HFFc6 (cell line): ENCODE results near the gene LRRC42. TPM values are rescaled to one million over a fixed set of nuclear protein-coding genes. Genes with fewer than 3 reads are reported as not detected.

Experiments used
- DNase-seq: peaks from one replicate; pipeline ENCODE4 v3.0.0-alpha.2; 2018
- H3K27ac Mint-ChIP-seq: 2 replicates; pipeline ENCODE4 v1.8.0; 2020; ENCODE audit warnings: mild to moderate bottlenecking, mixed read lengths
- H3K27me3 Mint-ChIP-seq: 2 replicates; pipeline ENCODE4 v1.8.0; 2021; ENCODE audit warnings: mild to moderate bottlenecking, moderate library complexity, mixed read lengths; ENCODE audit not compliant: insufficient read depth
- H3K36me3 Mint-ChIP-seq: 2 replicates; pipeline ENCODE4 v1.8.0; 2021; ENCODE audit warnings: low read depth, mixed read lengths
- H3K4me1 Mint-ChIP-seq: 2 replicates; pipeline ENCODE4 v1.8.0; 2020; ENCODE audit warnings: low read depth, mixed read lengths
- H3K4me3 Mint-ChIP-seq: 2 replicates; pipeline ENCODE4 v1.8.0; 2020; ENCODE audit warnings: mild to moderate bottlenecking, moderate library complexity, mixed read lengths
- H3K9me3 Mint-ChIP-seq: 2 replicates; pipeline ENCODE4 v1.8.0; 2020; ENCODE audit warnings: mild to moderate bottlenecking, mixed read lengths
- CTCF ChIP-seq: fragments of 200-600 bp; sonication (generic); IDR thresholded peaks from 2 replicates; pipeline ENCODE4 v1.5.0; 2021; ENCODE audit warnings: antibody characterized with exemption, mild to moderate bottlenecking
- total RNA-seq, 6 experiments: library from RNA; stranded (reverse); fragmentation: NEBNext Ultra II Directional; extraction: Animal tissue kit (Norgen Biotek cat#: 25700); gene quantifications; 2 replicates in 1 of 6; 3 replicates in 5 of 6; pipeline ENCODE4 v1.2.3, GENCODE V29; 2021

Gene LRRC42
- total RNA-seq, 6 experiments from 2014 or later, result 36.3 to 44.2 (median 42.2) TPM

GRCh38 chr1:53931523-53931922 is 14.6 kb upstream of the LRRC42 start:
- peaks cover 36% of the 10 kb centered on the region for H3K9me3 Mint-ChIP-seq
- no peak for DNase-seq
- H3K36me3 Mint-ChIP-seq, result peaks cover 45% of the 10 kb centered on the region

GRCh38 chr1:53934170-53934765 is 11.9 kb upstream of the LRRC42 start:
- no peak for TF ChIP-seq CTCF
- Mint-ChIP-seq H3K9me3 (peaks cover 36% of the 10 kb centered on the region), H3K36me3 (peaks cover 54% of the 10 kb centered on the region), H3K27me3 (no peaks in the 10 kb centered on the region; the same call in none of the 2 replicates), H3K4me1 (peaks cover 17% of the 10 kb centered on the region), H3K27ac (no peak overlapping the region), H3K4me3 (no peak overlapping the region)
- no peak for DNase-seq

More at GRCh38 chr1:53931523-53931922, 14.6 kb upstream of the LRRC42 start:
- Mint-ChIP-seq H3K27me3 (no peaks in the 10 kb centered on the region; the same call in none of the 2 replicates), H3K4me1 (no peaks in the 10 kb centered on the region; the same call in 1 of the 2 replicates), H3K27ac (no peak overlapping the region), H3K4me3 (no peak overlapping the region)
- TF ChIP-seq CTCF, result no peak

GRCh38 chr1:53936430-53936829 is 9.7 kb upstream of the LRRC42 start:
- H3K27ac Mint-ChIP-seq, result no peak overlapping the region
- no peak overlapping the region for H3K4me3 Mint-ChIP-seq
- DNase-seq, result no peak
- peaks cover 54% of the 10 kb centered on the region for H3K36me3 Mint-ChIP-seq
- H3K27me3 Mint-ChIP-seq, result no peaks in the 10 kb centered on the region; the same call in none of the 2 replicates
- H3K4me1 Mint-ChIP-seq, result peaks cover 17% of the 10 kb centered on the region
- peaks cover 36% of the 10 kb centered on the region for H3K9me3 Mint-ChIP-seq
- TF ChIP-seq CTCF, result no peak

- TF ChIP-seq CTCF, result no peak
Measured at GRCh38 chr1:53938136-53938830, 7.9 kb upstream of the LRRC42 start.

GRCh38 chr1:53942127-53942957 is 3.8 kb upstream of the LRRC42 start:
- DNase-seq, result no peak
- no peak overlapping the region for H3K4me3 Mint-ChIP-seq
- H3K4me1 Mint-ChIP-seq, result peaks cover 45% of the 10 kb centered on the region
- H3K9me3 Mint-ChIP-seq, result no peaks in the 10 kb centered on the region
- no peak for TF ChIP-seq CTCF
- no peaks in the 10 kb centered on the region; the same call in 1 of the 2 replicates for H3K27me3 Mint-ChIP-seq
- no peak overlapping the region for H3K27ac Mint-ChIP-seq
- H3K36me3 Mint-ChIP-seq, result peaks cover 16% of the 10 kb centered on the region

More at GRCh38 chr1:53938136-53938830, 7.9 kb upstream of the LRRC42 start:
- peak; percentile 54 for DNase-seq
- Mint-ChIP-seq H3K27ac (peak overlapping the region; percentile 47), H3K4me3 (peak overlapping the region; percentile 19), H3K4me1 (peaks cover 27% of the 10 kb centered on the region), H3K36me3 (peaks cover 43% of the 10 kb centered on the region), H3K9me3 (peaks cover 20% of the 10 kb centered on the region), H3K27me3 (no peaks in the 10 kb centered on the region; the same call in 1 of the 2 replicates)
